Mammary epithelial cell (primary cell): ENCODE measurements around the gene MLLT10.

Experiments used
- CTCF ChIP-seq, 2 donors: IDR thresholded peaks in 1 of 2; conservative IDR thresholded peaks in 1 of 2; 2 replicates each; pipeline ENCODE4 v1.5.1; 2011 to 2012; ENCODE audit warnings: inconsistent platforms in 2 of 2, low read length in 2 of 2, mild to moderate bottlenecking in 2 of 2, control low read depth in 1 of 2, low read depth in 1 of 2; ENCODE audit not compliant: insufficient read depth in 1 of 2; ENCODE audit errors: extremely low read depth in 1 of 2
- EZH2 ChIP-seq: IDR thresholded peaks from 2 replicates; pipeline ENCODE4 v1.6.1; 2012; ENCODE audit warnings: low read length, inconsistent platforms, borderline replicate concordance

- peak; percentile 15 to 39 for TF ChIP-seq CTCF (conservative IDR thresholded peaks at IDR 0.05 in 1 of 2, IDR thresholded peaks at IDR 0.05 in 1 of 2; ENCODE audit: extremely low read depth in 1 of 2, insufficient read depth in 1 of 2, low read depth in 1 of 2, low read length in 2 of 2)
- TF ChIP-seq EZH2, result no peak
These were observed at the start of gene MLLT10 for GRCh38 chr10:21533467-21534279.
